Suprapubic skin (tissue), 3 donors: ENCODE measurements around the gene OR9G1.

Experiments used
- POLR2A ChIP-seq, 2 donors: fragments of 450-650 bp; IDR thresholded peaks; one replicate each; pipeline ENCODE4 v1.6.1; 2017; ENCODE audit warnings: antibody characterized with exemption in 2 of 2, mild to moderate bottlenecking in 2 of 2, moderate library complexity in 2 of 2
- TF ChIP-seq, protein P1 (sequence below), 2 donors: fragments of 200-600 bp in 1 of 2; fragments of 450-650 bp in 1 of 2; sonication (generic) in 1 of 2; IDR thresholded peaks; one replicate each; pipeline ENCODE4 v1.5.1; 2016 to 2019; ENCODE audit warnings: antibody characterized with exemption in 2 of 2, mild to moderate bottlenecking in 1 of 2, moderate library complexity in 1 of 2

DNA sequence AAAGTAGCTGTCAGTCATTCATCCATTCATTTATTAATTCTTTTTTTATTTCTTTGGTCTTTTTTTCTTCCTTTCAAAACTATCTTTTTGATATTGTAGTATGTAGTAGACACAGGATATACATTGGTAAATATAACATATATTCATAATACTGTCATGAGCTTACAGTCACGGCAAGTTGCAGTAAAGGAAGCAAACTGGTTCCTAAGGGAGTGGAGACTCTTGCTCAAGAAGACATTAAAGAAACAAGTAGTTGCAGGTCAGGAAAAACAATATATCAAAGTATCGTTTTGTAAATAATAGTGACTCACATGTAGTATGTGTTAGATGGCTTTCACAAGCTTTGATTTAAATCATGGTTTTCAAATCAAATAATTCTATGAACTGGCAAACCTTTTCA lies 27.9 kb upstream of the OR9G1 start:
- no peak for TF ChIP-seq POLR2A (IDR thresholded peaks at IDR 0.05)
- TF ChIP-seq, protein P1, sequence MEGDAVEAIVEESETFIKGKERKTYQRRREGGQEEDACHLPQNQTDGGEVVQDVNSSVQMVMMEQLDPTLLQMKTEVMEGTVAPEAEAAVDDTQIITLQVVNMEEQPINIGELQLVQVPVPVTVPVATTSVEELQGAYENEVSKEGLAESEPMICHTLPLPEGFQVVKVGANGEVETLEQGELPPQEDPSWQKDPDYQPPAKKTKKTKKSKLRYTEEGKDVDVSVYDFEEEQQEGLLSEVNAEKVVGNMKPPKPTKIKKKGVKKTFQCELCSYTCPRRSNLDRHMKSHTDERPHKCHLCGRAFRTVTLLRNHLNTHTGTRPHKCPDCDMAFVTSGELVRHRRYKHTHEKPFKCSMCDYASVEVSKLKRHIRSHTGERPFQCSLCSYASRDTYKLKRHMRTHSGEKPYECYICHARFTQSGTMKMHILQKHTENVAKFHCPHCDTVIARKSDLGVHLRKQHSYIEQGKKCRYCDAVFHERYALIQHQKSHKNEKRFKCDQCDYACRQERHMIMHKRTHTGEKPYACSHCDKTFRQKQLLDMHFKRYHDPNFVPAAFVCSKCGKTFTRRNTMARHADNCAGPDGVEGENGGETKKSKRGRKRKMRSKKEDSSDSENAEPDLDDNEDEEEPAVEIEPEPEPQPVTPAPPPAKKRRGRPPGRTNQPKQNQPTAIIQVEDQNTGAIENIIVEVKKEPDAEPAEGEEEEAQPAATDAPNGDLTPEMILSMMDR (IDR thresholded peaks at IDR 0.05): no peak
